Measurements from ENCODE around the gene IKZF3.
"Not testable (repeated sequence)": the region's sequence is repeated elsewhere in the genome, so short reads cannot be mapped to it uniquely, and the experiment has no call there.

Gene IKZF3

DNA sequence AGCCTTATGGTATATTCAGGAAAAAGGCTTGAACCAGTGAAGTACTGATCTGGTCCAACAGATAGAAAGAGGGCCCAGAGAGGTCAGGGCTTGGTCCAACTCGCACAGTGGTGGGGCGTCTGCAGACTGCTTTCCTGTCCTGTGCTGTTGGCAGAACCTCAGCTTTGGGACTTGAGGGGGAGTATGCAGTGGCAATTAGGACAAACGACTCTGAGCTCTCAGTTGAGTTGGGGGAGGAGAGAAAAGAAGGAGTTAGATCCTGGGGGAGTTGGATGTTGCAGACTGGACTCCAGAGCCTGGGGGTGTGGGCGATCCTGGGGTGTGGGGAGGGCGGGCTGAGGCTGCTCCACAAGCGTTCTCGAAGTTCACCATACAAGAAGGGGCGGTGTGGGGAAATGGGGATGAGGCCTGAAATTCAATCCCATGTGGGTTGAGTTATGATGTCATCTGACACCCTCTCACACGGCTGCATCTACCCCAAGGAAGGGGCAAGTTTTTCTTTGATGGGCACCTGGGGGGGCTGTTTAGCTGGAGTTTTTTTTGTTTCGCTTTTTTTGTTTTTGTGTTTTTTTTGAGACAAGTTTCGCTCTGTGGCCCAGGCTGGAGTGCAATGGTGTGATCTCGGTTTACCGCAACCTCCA lies 111.8 kb downstream of the IKZF3 start:
- H3K4me3 ChIP-seq (replicated peaks; ENCODE audit: low read depth, low read length), result no peak overlapping the region
- no peak for DNase-seq (ENCODE audit: extremely low read depth, low read depth)
- TF ChIP-seq, protein P1, sequence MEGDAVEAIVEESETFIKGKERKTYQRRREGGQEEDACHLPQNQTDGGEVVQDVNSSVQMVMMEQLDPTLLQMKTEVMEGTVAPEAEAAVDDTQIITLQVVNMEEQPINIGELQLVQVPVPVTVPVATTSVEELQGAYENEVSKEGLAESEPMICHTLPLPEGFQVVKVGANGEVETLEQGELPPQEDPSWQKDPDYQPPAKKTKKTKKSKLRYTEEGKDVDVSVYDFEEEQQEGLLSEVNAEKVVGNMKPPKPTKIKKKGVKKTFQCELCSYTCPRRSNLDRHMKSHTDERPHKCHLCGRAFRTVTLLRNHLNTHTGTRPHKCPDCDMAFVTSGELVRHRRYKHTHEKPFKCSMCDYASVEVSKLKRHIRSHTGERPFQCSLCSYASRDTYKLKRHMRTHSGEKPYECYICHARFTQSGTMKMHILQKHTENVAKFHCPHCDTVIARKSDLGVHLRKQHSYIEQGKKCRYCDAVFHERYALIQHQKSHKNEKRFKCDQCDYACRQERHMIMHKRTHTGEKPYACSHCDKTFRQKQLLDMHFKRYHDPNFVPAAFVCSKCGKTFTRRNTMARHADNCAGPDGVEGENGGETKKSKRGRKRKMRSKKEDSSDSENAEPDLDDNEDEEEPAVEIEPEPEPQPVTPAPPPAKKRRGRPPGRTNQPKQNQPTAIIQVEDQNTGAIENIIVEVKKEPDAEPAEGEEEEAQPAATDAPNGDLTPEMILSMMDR (IDR thresholded peaks at IDR 0.05; ENCODE audit: low read depth, low read length, missing control alignments), result no peak

DNA sequence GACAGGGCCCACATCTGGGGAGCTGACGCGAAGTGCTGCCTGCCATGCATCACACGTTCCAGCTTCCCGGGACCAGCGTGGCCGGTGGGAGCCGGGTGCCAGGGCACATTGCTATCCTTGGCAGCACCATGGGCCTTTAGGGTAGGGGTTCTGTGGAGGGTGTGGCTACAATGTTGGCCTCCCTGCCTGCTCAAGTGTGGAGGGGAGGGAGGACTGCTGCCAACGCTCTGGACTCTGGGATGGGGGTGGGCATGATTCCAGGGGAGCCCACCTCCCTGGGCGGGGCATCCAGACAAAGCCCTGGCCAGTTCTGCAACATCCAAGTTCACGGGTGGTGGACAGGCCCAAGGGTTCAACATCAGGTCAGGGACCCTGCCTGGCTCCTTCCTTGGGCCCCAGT lies 112.5 kb downstream of the IKZF3 start:
- TF ChIP-seq, protein P1 (IDR thresholded peaks at IDR 0.05; ENCODE audit: low read depth, low read length, missing control alignments), result no peak

DNA sequence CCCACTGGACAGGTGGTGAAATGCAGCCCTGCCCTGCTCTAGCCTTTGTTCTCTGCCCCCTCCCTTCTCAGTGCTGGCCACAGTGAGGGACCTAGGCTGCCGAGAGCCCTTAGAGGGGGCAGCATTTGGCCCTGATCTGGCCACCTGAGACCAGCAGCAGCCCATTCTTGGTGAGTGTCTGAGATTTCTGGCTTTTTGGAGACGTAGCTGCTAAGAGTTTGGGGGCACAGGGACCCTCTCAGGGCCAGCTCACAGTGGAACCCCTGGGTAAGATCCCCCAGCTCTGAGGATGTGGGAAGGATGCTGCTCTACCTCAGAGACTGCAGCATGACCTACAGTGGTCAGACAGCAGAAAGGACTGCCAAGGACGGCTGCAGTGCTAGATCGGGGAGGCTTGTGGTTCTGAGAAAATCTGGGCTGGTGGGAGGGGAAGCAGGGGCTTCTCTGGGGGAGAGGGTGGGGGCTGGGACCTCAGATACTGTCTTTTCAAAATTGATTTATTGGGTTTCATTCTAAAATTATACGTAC lies 113.0 kb downstream of the IKZF3 start:
- no peak for DNase-seq (ENCODE audit: extremely low read depth, low read depth)
- no peak overlapping the region for H3K4me3 ChIP-seq (replicated peaks; ENCODE audit: low read depth, low read length)
- TF ChIP-seq, protein P1 (IDR thresholded peaks at IDR 0.05; ENCODE audit: low read depth, low read length, missing control alignments), result no peak

More for the DNA sequence above, 112.5 kb downstream of the IKZF3 start:
- no peak for DNase-seq (ENCODE audit: extremely low read depth, low read depth)
- H3K4me3 ChIP-seq (replicated peaks; ENCODE audit: low read depth, low read length), result no peak overlapping the region

DNA sequence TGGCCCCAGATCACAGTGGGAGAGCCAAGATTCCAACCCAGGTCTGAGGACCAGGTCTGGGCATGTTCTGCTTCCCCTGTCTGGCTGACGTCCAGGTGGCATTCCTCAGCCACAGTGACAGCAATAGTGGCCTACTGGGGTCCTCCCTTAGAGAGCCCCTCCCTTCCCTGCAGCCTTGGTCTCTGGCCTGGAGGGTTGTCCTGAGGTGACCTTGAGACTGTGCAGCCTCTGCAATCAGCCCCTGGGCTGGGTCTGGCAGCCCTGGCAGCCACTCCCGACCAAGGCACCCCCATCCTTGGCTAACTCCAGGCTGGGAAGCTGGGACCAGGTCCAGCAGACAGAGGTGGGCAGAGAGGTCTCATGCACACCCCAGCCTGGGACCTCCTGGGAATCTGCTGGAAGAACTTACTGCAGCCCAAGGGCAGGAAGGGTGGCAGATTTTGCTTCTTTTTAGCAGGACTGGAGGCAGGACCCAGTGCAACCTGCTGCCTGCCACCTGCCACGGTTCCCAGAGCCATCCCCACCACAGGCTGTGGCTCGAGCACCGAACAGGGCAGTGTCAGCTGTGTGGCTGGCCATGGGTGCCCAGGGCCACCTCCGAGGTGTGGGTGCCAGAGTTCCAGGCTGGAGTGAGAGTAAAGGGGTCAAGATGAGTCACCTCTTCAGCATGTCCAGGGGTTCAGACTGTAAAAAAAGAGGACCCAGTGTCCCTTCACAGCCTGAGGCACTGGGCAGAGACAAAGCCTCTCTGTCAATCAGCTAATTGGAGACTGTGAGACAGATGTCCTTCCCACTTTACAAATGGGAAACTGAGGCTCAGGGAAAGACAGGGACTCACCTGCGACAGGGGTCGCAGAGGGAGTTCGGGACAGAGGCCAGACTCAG lies 113.7 kb downstream of the IKZF3 start:
- TF ChIP-seq, protein P1 (IDR thresholded peaks at IDR 0.05; ENCODE audit: low read depth, low read length, missing control alignments), result no peak
- H3K4me3 ChIP-seq (replicated peaks; ENCODE audit: low read depth, low read length), result no peak overlapping the region
- DNase-seq (ENCODE audit: extremely low read depth, low read depth), result no peak

DNA sequence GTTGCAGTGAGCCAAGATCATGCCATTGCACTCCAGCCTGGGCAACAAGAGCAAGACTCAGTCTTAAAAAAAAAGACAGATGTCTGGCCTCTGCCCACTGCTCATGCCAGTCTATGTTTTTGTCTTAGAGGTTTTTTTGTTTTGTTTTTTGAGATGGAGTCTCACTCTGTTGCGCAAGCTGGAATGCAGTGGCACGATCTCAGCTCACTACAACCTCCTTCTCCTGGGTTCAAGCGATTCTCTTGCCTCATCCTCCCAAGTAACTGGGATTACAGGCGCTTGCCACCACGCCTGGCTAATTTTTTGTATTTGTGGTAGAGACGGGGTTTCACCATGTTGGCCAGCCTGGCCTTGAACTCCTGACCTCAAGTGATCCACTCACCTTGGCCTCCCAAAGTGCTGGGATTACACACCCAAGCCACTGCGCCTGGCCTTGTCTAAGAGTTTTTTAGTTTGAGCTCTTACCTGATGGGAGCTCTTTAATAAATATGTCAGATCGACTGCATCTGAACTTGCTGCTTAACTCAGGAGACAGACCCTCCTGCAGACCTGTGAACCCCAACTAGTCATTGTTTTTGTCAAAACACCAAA lies 115.6 kb downstream of the IKZF3 start:
- not testable (repeated sequence) for DNase-seq (ENCODE audit: extremely low read depth, low read depth); H3K4me3 ChIP-seq (replicated peaks; ENCODE audit: low read depth, low read length)

DNA sequence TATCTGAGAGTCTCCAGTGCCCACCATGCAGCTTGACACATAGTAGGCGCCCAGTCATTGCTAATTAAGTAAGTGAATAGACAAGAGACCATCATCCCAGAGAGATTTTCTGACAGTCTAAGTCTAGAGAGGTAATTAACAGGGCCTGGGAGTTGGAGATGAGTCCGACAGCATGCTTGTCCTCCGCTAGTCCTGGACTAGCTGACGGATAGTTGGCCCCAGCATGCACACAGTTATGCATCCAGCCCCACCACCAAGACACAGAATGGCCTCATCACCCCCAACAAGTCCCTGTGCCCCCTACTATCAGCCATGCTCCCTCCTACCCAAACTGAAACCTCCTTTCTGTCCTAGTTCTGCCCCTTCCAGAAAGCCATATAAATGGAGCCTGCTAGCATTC lies 116.4 kb downstream of the IKZF3 start:
- no peak overlapping the region for H3K4me3 ChIP-seq (replicated peaks; ENCODE audit: low read depth, low read length)
- DNase-seq (ENCODE audit: extremely low read depth, low read depth), result no peak
- TF ChIP-seq, protein P1 (IDR thresholded peaks at IDR 0.05; ENCODE audit: low read depth, low read length, missing control alignments), result no peak

DNA sequence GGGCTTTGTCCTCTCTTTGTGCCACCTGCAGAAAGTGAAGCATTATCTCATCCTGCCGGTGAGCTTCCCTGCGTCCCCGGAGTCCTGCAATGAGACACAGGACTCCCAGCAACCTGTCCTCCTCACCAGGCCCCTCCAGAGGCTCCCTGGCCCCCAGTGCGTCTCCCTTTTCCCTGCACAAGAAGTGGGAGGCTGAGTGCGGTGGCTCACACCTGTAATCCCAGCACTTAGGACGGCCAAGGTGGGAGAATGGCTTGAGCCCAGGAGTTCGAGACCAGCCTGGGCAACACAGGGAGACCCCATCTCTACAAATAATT lies 118.0 kb downstream of the IKZF3 start:
- TF ChIP-seq, protein P1 (IDR thresholded peaks at IDR 0.05; ENCODE audit: low read depth, low read length, missing control alignments), result no peak
- H3K4me3 ChIP-seq (replicated peaks; ENCODE audit: low read depth, low read length), result no peak overlapping the region
- DNase-seq (ENCODE audit: extremely low read depth, low read depth), result no peak

All from HFF-Myc (cell line).